Body of pancreas (tissue), 4 donors: ENCODE results near the gene COL26A1.

Experiments
- CTCF ChIP-seq, 7 experiments: fragments of 450-650 bp in 4 of 7; fragments of 200-600 bp in 3 of 7; sonication (generic) in 3 of 7; IDR thresholded peaks; one replicate each; pipeline ENCODE4 v1.5.1; 2016 to 2019; ENCODE audit warnings: antibody characterized with exemption in 7 of 7
- POLR2A ChIP-seq, 3 donors: fragments of 450-650 bp; IDR thresholded peaks; one replicate each; pipeline ENCODE4 v1.6.1; 2016; ENCODE audit warnings: antibody characterized with exemption in 3 of 3, mild to moderate bottlenecking in 2 of 3

GRCh38 chr7:101412976-101413375, 50.3 kb downstream of the COL26A1 start:
- TF ChIP-seq CTCF (IDR thresholded peaks at IDR 0.05) (no peak), POLR2A (IDR thresholded peaks at IDR 0.05) (no peak)
